PC-9 (cell line): ENCODE data around the gene ELK4.

Experiments used
- EZH2 ChIP-seq: fragments of 200-600 bp; sonication (generic); IDR thresholded peaks from 2 replicates; pipeline ENCODE4 v1.8.0; 2017; ENCODE audit warnings: antibody characterized with exemption, low read depth
- TF ChIP-seq, protein P1 (sequence below): fragments of 200-600 bp; sonication (generic); conservative IDR thresholded peaks from 2 replicates; pipeline ENCODE4 v1.6.1; 2017; ENCODE audit warnings: mixed run types, antibody characterized with exemption, mild to moderate bottlenecking, moderate library complexity

- TF ChIP-seq, protein P1, sequence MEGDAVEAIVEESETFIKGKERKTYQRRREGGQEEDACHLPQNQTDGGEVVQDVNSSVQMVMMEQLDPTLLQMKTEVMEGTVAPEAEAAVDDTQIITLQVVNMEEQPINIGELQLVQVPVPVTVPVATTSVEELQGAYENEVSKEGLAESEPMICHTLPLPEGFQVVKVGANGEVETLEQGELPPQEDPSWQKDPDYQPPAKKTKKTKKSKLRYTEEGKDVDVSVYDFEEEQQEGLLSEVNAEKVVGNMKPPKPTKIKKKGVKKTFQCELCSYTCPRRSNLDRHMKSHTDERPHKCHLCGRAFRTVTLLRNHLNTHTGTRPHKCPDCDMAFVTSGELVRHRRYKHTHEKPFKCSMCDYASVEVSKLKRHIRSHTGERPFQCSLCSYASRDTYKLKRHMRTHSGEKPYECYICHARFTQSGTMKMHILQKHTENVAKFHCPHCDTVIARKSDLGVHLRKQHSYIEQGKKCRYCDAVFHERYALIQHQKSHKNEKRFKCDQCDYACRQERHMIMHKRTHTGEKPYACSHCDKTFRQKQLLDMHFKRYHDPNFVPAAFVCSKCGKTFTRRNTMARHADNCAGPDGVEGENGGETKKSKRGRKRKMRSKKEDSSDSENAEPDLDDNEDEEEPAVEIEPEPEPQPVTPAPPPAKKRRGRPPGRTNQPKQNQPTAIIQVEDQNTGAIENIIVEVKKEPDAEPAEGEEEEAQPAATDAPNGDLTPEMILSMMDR, result no peak
- no peak for TF ChIP-seq EZH2
Measured at GRCh38 chr1:205598841-205599668, 32.8 kb downstream of the ELK4 start.
